22Rv1 (cell line): ENCODE measurements around the gene AIRE.

Experiments
- ZFX ChIP-seq: fragments of 450-650 bp; IDR thresholded peaks from 2 replicates; pipeline ENCODE4 v1.6.1; 2017; ENCODE audit warnings: antibody characterized with exemption, borderline replicate concordance
- TF ChIP-seq, protein P1 (sequence below): fragments of 450-650 bp; IDR thresholded peaks from 2 replicates; pipeline ENCODE4 v1.5.1; 2017; ENCODE audit warnings: mild to moderate bottlenecking

DNA sequence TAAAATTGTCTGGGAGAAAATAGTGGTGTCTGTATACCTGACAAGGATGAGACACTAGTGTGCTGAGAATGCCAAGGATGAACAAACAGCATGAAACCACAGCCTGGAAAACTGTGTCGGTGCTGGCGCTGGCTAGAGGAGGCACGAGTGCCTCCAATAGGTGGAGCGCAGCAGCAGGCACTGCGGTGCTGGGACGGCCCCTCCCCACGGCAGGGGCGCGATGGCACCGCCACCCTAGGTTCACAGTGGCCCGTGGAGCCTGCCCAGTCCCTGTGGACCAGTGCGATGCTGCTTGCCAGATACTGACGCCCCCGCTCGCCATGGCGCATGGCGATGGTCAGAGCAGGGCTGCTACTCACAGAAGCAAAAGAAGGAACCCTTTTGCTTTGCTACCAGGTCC, 46.7 kb downstream of the AIRE start:
- TF ChIP-seq, protein P1, sequence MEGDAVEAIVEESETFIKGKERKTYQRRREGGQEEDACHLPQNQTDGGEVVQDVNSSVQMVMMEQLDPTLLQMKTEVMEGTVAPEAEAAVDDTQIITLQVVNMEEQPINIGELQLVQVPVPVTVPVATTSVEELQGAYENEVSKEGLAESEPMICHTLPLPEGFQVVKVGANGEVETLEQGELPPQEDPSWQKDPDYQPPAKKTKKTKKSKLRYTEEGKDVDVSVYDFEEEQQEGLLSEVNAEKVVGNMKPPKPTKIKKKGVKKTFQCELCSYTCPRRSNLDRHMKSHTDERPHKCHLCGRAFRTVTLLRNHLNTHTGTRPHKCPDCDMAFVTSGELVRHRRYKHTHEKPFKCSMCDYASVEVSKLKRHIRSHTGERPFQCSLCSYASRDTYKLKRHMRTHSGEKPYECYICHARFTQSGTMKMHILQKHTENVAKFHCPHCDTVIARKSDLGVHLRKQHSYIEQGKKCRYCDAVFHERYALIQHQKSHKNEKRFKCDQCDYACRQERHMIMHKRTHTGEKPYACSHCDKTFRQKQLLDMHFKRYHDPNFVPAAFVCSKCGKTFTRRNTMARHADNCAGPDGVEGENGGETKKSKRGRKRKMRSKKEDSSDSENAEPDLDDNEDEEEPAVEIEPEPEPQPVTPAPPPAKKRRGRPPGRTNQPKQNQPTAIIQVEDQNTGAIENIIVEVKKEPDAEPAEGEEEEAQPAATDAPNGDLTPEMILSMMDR: peak; percentile 15; the same call in 1 of the 2 replicates
- TF ChIP-seq ZFX: no peak
